Skeletal muscle satellite cell (primary cell): ENCODE results near the gene SELENBP1. TPM values are rescaled to one million over a fixed set of nuclear protein-coding genes. Genes with fewer than 3 reads are reported as not detected.
A peak's percentile ranks its signal among the peaks of the same experiment; 100 is the strongest.

Experiments
- H3K27me3 ChIP-seq: 2 replicates; pipeline ENCODE4 v1.7.0; 2013; ENCODE audit warnings: low read length; ENCODE audit not compliant: control insufficient read depth, insufficient read depth
- H3K36me3 ChIP-seq: 2 replicates; pipeline ENCODE4 v1.7.0; 2013; ENCODE audit warnings: mild to moderate bottlenecking, control low read depth, low read length; ENCODE audit not compliant: insufficient read depth
- H3K4me1 ChIP-seq: 2 replicates; pipeline ENCODE4 v1.7.0; 2013; ENCODE audit warnings: low read length; ENCODE audit not compliant: control insufficient read depth, insufficient read depth
- H3K4me2 ChIP-seq: 2 replicates; pipeline ENCODE4 v1.7.0; 2013; ENCODE audit warnings: mild to moderate bottlenecking, low read length
- H3K4me3 ChIP-seq: 2 replicates; pipeline ENCODE4 v1.7.0; 2013; ENCODE audit warnings: low read length
- H3K9ac ChIP-seq: 2 replicates; pipeline ENCODE4 v1.7.0; 2013; ENCODE audit warnings: mild to moderate bottlenecking, low read depth, low read length, moderate library complexity
- H3K9me3 ChIP-seq: replicated peaks from 2 replicates; pipeline ENCODE4 v1.7.0; 2013; ENCODE audit warnings: mild to moderate bottlenecking, control low read depth, low read length
- total RNA-seq: library from RNA; depleted of rRNA; stranded (reverse); fragments of >200 nt; gene quantifications from 2 replicates; pipeline ENCODE4 v1.2.3, GENCODE V29; 2012; rRNA removed

The SELENBP1 gene
- total RNA-seq = 21.4 and 25.9 TPM in 2 replicates

GRCh38 chr1:151372058-151372934, at the start of gene SELENBP1:
TSS of gene SELENBP1 (minus strand) at chr1:151372705. CDS start at chr1:151372641, 64 bp downstream.
- Histone ChIP-seq H3K9ac (peak within 1 kb of the TSS; percentile 53), H3K4me3 (peak within 1 kb of the TSS; percentile 69), H3K9me3 (no peaks in the 10 kb centered on the region), H3K4me1 (peaks cover 26% of the 10 kb centered on the region), H3K4me2 (peak within 1 kb of the TSS; percentile 89), H3K27me3 (peaks cover 8% of the 10 kb centered on the region), H3K36me3 (no peaks in the 10 kb centered on the region)

DNA sequence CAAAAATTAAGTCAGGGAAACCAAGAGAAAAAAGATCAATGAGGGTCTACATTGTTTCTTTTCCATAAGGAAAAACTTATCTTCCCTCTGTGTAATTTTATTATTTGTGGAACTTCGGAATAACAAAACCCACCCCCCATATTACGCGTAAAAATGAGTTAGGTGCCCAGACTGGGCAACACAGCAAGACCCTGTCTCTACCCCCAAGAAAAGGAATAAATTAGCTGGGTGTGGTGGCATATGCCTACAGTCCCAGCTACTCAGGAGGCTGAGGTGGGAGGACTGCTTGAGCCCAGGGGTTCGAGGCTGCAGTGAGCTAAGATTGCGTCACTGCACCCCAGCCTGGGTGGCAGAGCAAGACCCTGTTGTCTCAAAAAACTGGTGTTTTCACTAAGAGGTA, 47.3 kb upstream of the SELENBP1 start:
- Histone ChIP-seq H3K9ac (no peak overlapping the region), H3K27me3 (no peaks in the 10 kb centered on the region), H3K4me3 (no peak overlapping the region), H3K9me3 (no peaks in the 10 kb centered on the region), H3K4me1 (peaks cover 5% of the 10 kb centered on the region), H3K4me2 (no peak overlapping the region), H3K36me3 (peaks cover 44% of the 10 kb centered on the region)

- H3K4me1 ChIP-seq = peaks cover 5% of the 10 kb centered on the region
- no peak overlapping the region for H3K4me2 ChIP-seq
- H3K36me3 ChIP-seq = peaks cover 39% of the 10 kb centered on the region
- no peaks in the 10 kb centered on the region for H3K27me3 ChIP-seq
- H3K4me3 ChIP-seq = no peak overlapping the region
- no peak overlapping the region for H3K9ac ChIP-seq
- no peaks in the 10 kb centered on the region for H3K9me3 ChIP-seq
Observed at GRCh38 chr1:151418081-151418480, 45.6 kb upstream of the SELENBP1 start.

- H3K36me3 ChIP-seq = peaks cover 45% of the 10 kb centered on the region
- H3K9ac ChIP-seq = no peak overlapping the region
- no peaks in the 10 kb centered on the region for H3K27me3 ChIP-seq
Observed at GRCh38 chr1:151416231-151416630, 43.7 kb upstream of the SELENBP1 start.

DNA sequence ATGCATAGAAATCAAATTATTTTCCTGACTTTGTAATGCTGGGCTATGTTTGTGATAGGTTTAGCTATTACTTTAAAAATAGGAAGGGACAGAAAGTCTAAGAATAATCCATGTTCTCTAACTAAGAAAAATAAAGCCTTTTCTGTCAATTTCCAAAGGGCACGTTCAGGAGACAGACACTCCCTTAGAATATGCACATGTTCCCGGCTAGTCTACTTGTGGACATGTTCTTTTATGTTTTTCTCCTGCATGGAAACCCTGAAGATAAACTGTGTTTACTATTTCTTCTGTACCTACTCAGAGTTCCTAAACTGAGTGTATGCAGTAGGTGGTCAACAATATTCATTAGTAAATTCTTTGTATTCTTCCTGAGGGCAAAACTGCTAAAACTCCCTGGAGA, 39.4 kb upstream of the SELENBP1 start:
- no peaks in the 10 kb centered on the region for H3K27me3 ChIP-seq
- H3K9me3 ChIP-seq = no peaks in the 10 kb centered on the region
- H3K4me2 ChIP-seq = no peak overlapping the region
- no peak overlapping the region for H3K9ac ChIP-seq
- no peak overlapping the region for H3K4me3 ChIP-seq
- peaks cover 9% of the 10 kb centered on the region for H3K4me1 ChIP-seq
- H3K36me3 ChIP-seq = peaks cover 74% of the 10 kb centered on the region

More at GRCh38 chr1:151416231-151416630, 43.7 kb upstream of the SELENBP1 start:
- Histone ChIP-seq H3K9me3 (no peaks in the 10 kb centered on the region), H3K4me3 (no peak overlapping the region), H3K4me1 (peaks cover 5% of the 10 kb centered on the region), H3K4me2 (no peak overlapping the region)

DNA sequence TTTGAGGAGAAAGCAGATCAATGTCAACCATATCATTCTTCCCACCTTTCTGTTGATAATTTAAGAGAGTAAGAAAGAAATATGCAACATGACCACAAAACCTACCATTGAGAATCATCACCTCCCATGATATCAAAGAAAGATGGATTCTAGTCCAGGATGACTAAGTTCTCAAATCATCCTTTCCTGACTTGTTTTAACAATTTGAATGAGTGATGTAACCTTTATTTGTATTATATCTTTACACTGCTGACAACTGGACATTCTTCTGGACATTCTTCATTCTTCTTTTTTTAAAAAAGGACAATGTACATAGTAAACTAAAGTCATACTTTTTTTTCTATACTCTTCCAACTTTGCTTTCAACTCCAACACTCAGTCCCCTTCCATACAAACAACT, 36.4 kb upstream of the SELENBP1 start:
- peaks cover 4% of the 10 kb centered on the region for H3K4me1 ChIP-seq
- H3K9ac ChIP-seq = no peak overlapping the region

GRCh38 chr1:151407304-151407703, 34.8 kb upstream of the SELENBP1 start:
- Histone ChIP-seq H3K4me1 (peaks cover 4% of the 10 kb centered on the region), H3K36me3 (peaks cover 92% of the 10 kb centered on the region)

More for the DNA sequence above, 36.4 kb upstream of the SELENBP1 start:
- H3K27me3 ChIP-seq = no peaks in the 10 kb centered on the region
- peaks cover 88% of the 10 kb centered on the region for H3K36me3 ChIP-seq
- no peak overlapping the region for H3K4me2 ChIP-seq
- no peak overlapping the region for H3K4me3 ChIP-seq
- no peaks in the 10 kb centered on the region for H3K9me3 ChIP-seq

DNA sequence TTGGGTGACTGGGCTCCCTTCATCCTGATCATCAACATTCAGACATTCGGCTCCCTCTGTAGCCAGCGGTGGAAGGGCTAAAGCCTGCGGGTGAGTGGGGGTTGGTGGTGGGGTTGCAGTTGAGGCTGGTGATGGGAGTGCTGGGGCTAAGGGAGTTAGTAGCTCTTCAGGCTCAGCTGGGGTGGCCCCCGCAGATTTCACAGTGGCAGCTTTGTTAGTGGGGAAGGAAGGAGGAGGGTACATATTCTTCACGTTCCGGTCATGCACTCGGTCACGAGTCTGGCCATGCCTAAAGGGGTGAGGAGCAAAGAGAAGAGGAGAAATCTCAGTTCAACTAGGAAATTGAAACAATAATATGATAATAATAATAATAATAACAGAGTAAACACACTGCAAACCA, 33.7 kb upstream of the SELENBP1 start:
- no peak overlapping the region for H3K4me2 ChIP-seq
- no peak overlapping the region for H3K4me3 ChIP-seq
- no peaks in the 10 kb centered on the region for H3K9me3 ChIP-seq
- no peaks in the 10 kb centered on the region for H3K27me3 ChIP-seq
- no peak overlapping the region for H3K9ac ChIP-seq
- H3K36me3 ChIP-seq = peaks cover 92% of the 10 kb centered on the region
- peaks cover 11% of the 10 kb centered on the region for H3K4me1 ChIP-seq

More at GRCh38 chr1:151407304-151407703, 34.8 kb upstream of the SELENBP1 start:
- Histone ChIP-seq H3K4me2 (no peak overlapping the region), H3K4me3 (no peak overlapping the region), H3K9me3 (no peaks in the 10 kb centered on the region), H3K9ac (no peak overlapping the region), H3K27me3 (no peaks in the 10 kb centered on the region)

GRCh38 chr1:151405187-151405951, 32.9 kb upstream of the SELENBP1 start:
- H3K4me3 ChIP-seq = no peak overlapping the region
- peaks cover 19% of the 10 kb centered on the region for H3K4me1 ChIP-seq
- H3K9ac ChIP-seq = no peak overlapping the region
- H3K27me3 ChIP-seq = no peaks in the 10 kb centered on the region
- H3K4me2 ChIP-seq = no peak overlapping the region
- peaks cover 92% of the 10 kb centered on the region for H3K36me3 ChIP-seq
- H3K9me3 ChIP-seq = no peaks in the 10 kb centered on the region

GRCh38 chr1:151403612-151404011, 31.1 kb upstream of the SELENBP1 start:
- peaks cover 15% of the 10 kb centered on the region for H3K4me1 ChIP-seq
- no peak overlapping the region for H3K4me3 ChIP-seq
- no peak overlapping the region for H3K4me2 ChIP-seq
- H3K9me3 ChIP-seq = no peaks in the 10 kb centered on the region
- H3K9ac ChIP-seq = no peak overlapping the region
- no peaks in the 10 kb centered on the region for H3K27me3 ChIP-seq
- peaks cover 75% of the 10 kb centered on the region for H3K36me3 ChIP-seq

- H3K4me1 ChIP-seq = peaks cover 15% of the 10 kb centered on the region
Observed at GRCh38 chr1:151402764-151403163, 30.3 kb upstream of the SELENBP1 start.

More at GRCh38 chr1:151402764-151403163, 30.3 kb upstream of the SELENBP1 start:
- Histone ChIP-seq H3K9ac (no peak overlapping the region), H3K27me3 (no peaks in the 10 kb centered on the region), H3K36me3 (peaks cover 67% of the 10 kb centered on the region), H3K4me2 (no peak overlapping the region), H3K4me3 (no peak overlapping the region), H3K9me3 (no peaks in the 10 kb centered on the region)
